ENCODE results near the gene ZNF669. TPM values are rescaled to one million over a fixed set of nuclear protein-coding genes. Genes with fewer than 3 reads are reported as not detected.

Gene ZNF669
- total RNA-seq, 1 donor from 2014 or later: 0.64 TPM

DNA sequence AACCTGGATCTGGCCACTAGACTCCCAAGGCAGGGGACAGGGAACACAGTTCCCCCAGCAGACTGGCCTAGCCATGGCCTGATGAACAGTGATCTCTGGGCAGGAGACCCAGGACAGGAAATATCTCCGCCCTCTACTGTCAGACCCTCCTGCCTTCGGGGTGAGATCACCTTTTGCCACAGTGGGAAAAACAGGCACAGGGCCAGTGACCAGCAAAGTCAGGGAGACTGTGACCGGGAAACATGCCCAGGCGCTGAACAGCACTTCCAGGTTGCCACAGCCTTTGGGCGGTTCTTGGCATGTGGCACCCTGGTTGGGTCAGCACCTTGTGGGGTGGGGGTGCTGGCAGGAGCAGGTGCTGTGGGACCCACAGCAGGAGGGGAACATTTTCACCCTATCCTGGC lies 8.9 kb upstream of the ZNF669 start:
- Histone ChIP-seq H3K4me3 (no peak overlapping the region), H3K36me3 (no peaks in the 10 kb centered on the region), H3K27ac (no peak overlapping the region), H3K9me3 (no peaks in the 10 kb centered on the region), H3K27me3 (no peaks in the 10 kb centered on the region), H3K4me1 (peaks cover 6 to 7% of the 10 kb centered on the region in 2 donors)
- TF ChIP-seq, protein P1, sequence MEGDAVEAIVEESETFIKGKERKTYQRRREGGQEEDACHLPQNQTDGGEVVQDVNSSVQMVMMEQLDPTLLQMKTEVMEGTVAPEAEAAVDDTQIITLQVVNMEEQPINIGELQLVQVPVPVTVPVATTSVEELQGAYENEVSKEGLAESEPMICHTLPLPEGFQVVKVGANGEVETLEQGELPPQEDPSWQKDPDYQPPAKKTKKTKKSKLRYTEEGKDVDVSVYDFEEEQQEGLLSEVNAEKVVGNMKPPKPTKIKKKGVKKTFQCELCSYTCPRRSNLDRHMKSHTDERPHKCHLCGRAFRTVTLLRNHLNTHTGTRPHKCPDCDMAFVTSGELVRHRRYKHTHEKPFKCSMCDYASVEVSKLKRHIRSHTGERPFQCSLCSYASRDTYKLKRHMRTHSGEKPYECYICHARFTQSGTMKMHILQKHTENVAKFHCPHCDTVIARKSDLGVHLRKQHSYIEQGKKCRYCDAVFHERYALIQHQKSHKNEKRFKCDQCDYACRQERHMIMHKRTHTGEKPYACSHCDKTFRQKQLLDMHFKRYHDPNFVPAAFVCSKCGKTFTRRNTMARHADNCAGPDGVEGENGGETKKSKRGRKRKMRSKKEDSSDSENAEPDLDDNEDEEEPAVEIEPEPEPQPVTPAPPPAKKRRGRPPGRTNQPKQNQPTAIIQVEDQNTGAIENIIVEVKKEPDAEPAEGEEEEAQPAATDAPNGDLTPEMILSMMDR (IDR thresholded peaks at IDR 0.05): no peak
- DNase-seq (ENCODE audit: low spot score in 2 of 2): no peak
- intact Hi-C loops (cut with DNase I): loop anchor here (5.0 kb wide), 3 partner anchors 59 to 219 kb away; partner anchors contain the start of genes ZNF124 and ZNF496

DNA sequence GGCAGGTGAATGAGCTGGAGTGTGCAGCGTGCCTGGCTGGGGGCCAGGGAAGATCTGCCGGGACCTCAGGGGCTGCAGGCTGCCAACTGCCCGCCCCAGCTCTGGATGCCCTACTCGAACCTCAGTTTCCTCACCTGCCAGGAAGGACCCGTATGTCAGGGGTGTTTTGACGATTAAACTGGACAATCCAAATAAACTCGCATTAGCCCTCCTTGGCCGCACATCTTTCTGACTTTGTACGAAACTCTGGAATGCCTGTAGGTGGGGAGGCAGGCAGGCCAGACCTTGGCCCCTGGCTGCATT lies 8.3 kb upstream of the ZNF669 start:
- no peaks in the 10 kb centered on the region for H3K27me3 ChIP-seq
- H3K4me3 ChIP-seq: peak overlapping the region; percentile 85 to 88
- intact Hi-C loops (cut with DNase I): loop anchor here (5.0 kb wide), 3 partner anchors 60 to 220 kb away; partner anchors contain the start of genes ZNF124 and ZNF496
- H3K9me3 ChIP-seq: no peaks in the 10 kb centered on the region
- no peak for DNase-seq (ENCODE audit: low spot score in 2 of 2)
- TF ChIP-seq, protein P1 (IDR thresholded peaks at IDR 0.05): no peak
- H3K4me1 ChIP-seq: peaks cover 6 to 7% of the 10 kb centered on the region in 2 donors
- H3K27ac ChIP-seq: peak overlapping the region; percentile 75 to 83
- H3K36me3 ChIP-seq: no peaks in the 10 kb centered on the region

DNA sequence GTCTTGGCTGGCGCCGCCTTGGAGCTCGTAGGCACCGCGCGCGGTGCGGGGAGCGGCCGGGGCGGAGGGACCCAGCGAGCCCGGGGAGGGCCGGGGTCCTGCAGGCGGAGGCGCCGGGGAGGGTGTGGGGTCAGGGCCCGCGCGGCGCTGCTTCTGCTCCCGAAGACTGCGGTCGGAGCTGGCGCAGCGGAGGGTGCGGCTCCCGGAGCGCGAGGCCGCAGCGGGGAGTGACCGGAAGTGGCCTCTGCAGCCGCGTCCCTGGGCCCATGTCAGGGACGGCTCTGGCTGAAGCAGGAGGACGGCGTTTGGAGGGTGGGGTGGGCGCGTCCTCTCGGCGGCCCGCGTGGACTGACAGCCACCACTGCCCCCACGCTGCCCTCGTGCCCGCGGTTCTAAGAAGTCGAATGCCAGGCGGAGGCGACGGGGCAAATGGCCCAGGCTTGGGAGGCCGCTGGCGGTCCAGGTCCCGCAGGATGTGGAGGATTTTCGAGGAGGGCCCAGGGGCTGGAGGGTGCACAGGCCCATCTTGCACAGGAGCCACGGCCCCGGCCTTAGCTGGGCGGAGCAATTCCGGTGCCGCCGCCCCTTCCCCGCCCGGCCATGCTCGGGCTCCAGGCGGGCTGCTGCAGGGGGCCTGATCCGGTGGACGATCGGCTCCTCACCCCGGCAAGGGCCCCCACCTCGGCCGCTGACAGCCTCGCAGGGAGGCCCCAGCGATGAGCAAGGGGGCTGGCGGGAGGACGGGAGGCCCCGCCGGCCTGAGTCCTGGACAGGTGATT lies 7.7 kb upstream of the ZNF669 start:
- Histone ChIP-seq H3K4me1 (peaks cover 6 to 7% of the 10 kb centered on the region in 2 donors), H3K9me3 (no peaks in the 10 kb centered on the region), H3K36me3 (no peaks in the 10 kb centered on the region), H3K27me3 (no peaks in the 10 kb centered on the region), H3K4me3 (peak overlapping the region; percentile 85 to 88), H3K27ac (peak overlapping the region; percentile 75 to 83)
- TF ChIP-seq, protein P1 (IDR thresholded peaks at IDR 0.05): no peak
- intact Hi-C loops (cut with DNase I): loop anchor here (5.0 kb wide), 3 partner anchors 60 to 220 kb away; partner anchors contain the start of genes ZNF124 and ZNF496
- peak in 1 of 2 donors; percentile 79 for DNase-seq (ENCODE audit: low spot score in 2 of 2)

DNA sequence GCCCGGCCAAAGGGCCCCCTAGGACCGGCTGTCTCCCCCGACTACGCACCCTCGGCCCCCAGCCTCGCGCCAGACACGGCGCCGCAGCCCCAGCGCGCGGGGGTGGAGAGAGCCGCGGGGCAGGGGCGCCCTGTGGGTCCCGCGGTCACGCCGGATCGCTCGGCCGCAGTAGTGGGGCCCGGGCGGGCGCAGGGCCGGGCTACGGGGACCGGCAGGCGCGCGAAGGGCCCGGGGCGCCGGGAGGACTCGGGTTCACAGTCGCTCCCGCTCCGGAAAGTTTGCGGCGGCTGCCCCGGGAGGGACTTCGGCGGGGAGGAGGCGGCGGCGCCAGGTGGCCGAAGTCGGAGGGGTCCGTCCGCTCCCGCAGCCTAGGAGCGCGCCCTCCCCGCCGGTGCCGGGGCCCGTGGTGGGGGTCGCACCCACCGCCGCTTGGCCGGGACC lies 7.1 kb upstream of the ZNF669 start:
- TF ChIP-seq, protein P1 (IDR thresholded peaks at IDR 0.05): no peak

DNA sequence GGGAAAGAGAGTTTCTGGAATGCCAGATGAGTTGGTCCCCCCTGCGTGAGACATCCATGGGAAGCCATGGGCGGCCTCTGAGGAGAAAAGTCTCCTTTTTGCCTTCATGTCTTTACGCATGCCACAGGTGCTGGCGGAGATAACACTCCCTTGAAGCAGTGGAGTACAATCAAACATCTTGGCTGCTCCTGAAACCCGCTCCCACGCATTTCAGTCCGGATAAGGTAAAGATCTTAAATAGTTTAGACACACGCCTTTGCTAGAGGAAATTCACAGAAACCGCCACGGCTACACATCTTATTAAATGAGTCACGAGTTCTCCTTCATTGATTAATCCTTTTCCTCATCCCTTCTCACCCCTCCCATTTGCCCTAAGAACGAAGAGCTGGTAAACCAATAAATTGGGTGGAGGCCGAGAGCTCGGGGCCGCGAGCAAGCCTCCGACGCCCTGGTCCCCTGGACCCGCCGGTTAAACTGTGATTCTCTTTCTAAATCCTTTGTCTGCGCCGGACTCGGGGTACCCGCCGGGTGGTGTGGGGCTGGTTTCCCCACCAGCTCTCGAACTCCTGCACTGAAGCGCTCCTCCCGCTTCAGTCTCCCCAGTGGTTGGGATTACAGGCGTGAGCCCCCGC lies 6.6 kb upstream of the ZNF669 start:
- H3K4me1 ChIP-seq: peaks cover 6 to 7% of the 10 kb centered on the region in 2 donors
- no peak for DNase-seq (ENCODE audit: low spot score in 2 of 2)
- H3K36me3 ChIP-seq: no peaks in the 10 kb centered on the region
- H3K27ac ChIP-seq: peak overlapping the region; percentile 75 to 83
- TF ChIP-seq, protein P1 (IDR thresholded peaks at IDR 0.05): no peak
- H3K9me3 ChIP-seq: no peaks in the 10 kb centered on the region
- H3K27me3 ChIP-seq: no peaks in the 10 kb centered on the region
- intact Hi-C loops (cut with DNase I): loop anchor here (5.0 kb wide), 3 partner anchors 62 to 222 kb away; partner anchors contain the start of genes ZNF124 and ZNF496
- peak overlapping the region; percentile 85 to 88 for H3K4me3 ChIP-seq

More for the DNA sequence above, 7.1 kb upstream of the ZNF669 start:
- Histone ChIP-seq H3K27ac (peak overlapping the region; percentile 75 to 83), H3K36me3 (no peaks in the 10 kb centered on the region), H3K9me3 (no peaks in the 10 kb centered on the region), H3K27me3 (no peaks in the 10 kb centered on the region), H3K4me1 (peaks cover 6 to 7% of the 10 kb centered on the region in 2 donors), H3K4me3 (peak overlapping the region; percentile 85 to 88)
- no peak for DNase-seq (ENCODE audit: low spot score in 2 of 2)
- intact Hi-C loops (cut with DNase I): loop anchor here (5.0 kb wide), 3 partner anchors 61 to 221 kb away; partner anchors contain the start of genes ZNF124 and ZNF496

Data from ascending aorta (tissue), 2 donors.